Stimulated activated naive CD4-positive, alpha-beta T cell (primary cell): ENCODE data around the gene TTC9.
A peak's percentile ranks its signal among the peaks of the same experiment; 100 is the strongest.

ENCODE experiments used
- DNase-seq, 6 experiments: peaks; one replicate each; lab custom pipeline; 2025; lab: John Stamatoyannopoulos, UW

The TTC9 gene

GRCh38 chr14:70645892-70646291 lies 4.2 kb downstream of the TTC9 start:
- no peak for DNase-seq

GRCh38 chr14:70646705-70647104 lies 5.0 kb downstream of the TTC9 start:
- DNase-seq, result peak in 3 of 6 experiments; percentile 7 to 41 (median 41)

- DNase-seq, result no peak
Observed at GRCh38 chr14:70648346-70648745, 6.6 kb downstream of the TTC9 start.

GRCh38 chr14:70649803-70650202 lies 8.1 kb downstream of the TTC9 start:
- DNase-seq, result no peak

GRCh38 chr14:70651522-70651921 lies 9.8 kb downstream of the TTC9 start:
- no peak for DNase-seq

GRCh38 chr14:70652871-70653270 lies 11.2 kb downstream of the TTC9 start:
- DNase-seq, result no peak

GRCh38 chr14:70653662-70654061 lies 11.9 kb downstream of the TTC9 start:
- no peak for DNase-seq

- peak in 3 of 6 experiments; percentile 14 to 61 (median 33) for DNase-seq
Observed at GRCh38 chr14:70654632-70655031, 12.9 kb downstream of the TTC9 start.

- DNase-seq, result peak; percentile 61 to 92 (median 84)
Observed at GRCh38 chr14:70655110-70655826, 13.6 kb downstream of the TTC9 start.

GRCh38 chr14:70658899-70659298 lies 17.2 kb downstream of the TTC9 start:
- peak in 3 of 6 experiments; percentile 26 to 53 (median 53) for DNase-seq

- peak; percentile 43 to 80 (median 65) for DNase-seq
Observed at GRCh38 chr14:70660967-70661893, 19.5 kb downstream of the TTC9 start.

- DNase-seq, result no peak
Observed at GRCh38 chr14:70662080-70662479, 20.4 kb downstream of the TTC9 start.

- no peak for DNase-seq
Observed at GRCh38 chr14:70662816-70663215, 21.1 kb downstream of the TTC9 start.

GRCh38 chr14:70663707-70664179 lies 22.0 kb downstream of the TTC9 start:
- DNase-seq, result no peak

GRCh38 chr14:70664698-70665447 lies 23.2 kb downstream of the TTC9 start:
- no peak for DNase-seq

GRCh38 chr14:70665448-70666360 lies 24.0 kb downstream of the TTC9 start:
- DNase-seq, result no peak

- DNase-seq, result no peak
Observed at GRCh38 chr14:70666361-70666686, 24.6 kb downstream of the TTC9 start.

GRCh38 chr14:70670992-70671651 lies 29.4 kb downstream of the TTC9 start:
- no peak for DNase-seq

- no peak for DNase-seq
Observed at GRCh38 chr14:70671652-70672644, 30.2 kb downstream of the TTC9 start.
